Fibroblast of lung (primary cell): Measurements from ENCODE around the gene LZTR1. TPM values are rescaled to one million over a fixed set of nuclear protein-coding genes. Genes with fewer than 3 reads are reported as not detected.
A peak's percentile ranks its signal among the peaks of the same experiment; 100 is the strongest.

Experiments
- DNase-seq, 2 donors: peaks; one replicate each; pipeline versions ENCODE4 v3.0.0 to v3.0.0-alpha.2; 2010; ENCODE audit warnings: low read depth in 2 of 2
- H2AFZ ChIP-seq: 2 replicates; pipeline ENCODE4 v1.5.1; 2012; ENCODE audit warnings: low read length, control low read depth, inconsistent platforms
- H3K27ac ChIP-seq: 2 replicates; pipeline ENCODE4 v1.5.1; 2011; ENCODE audit warnings: low read length, control low read depth; ENCODE audit not compliant: insufficient read depth
- H3K27me3 ChIP-seq: 2 replicates; pipeline ENCODE4 v1.5.1; 2011; ENCODE audit warnings: mild to moderate bottlenecking, low read length; ENCODE audit not compliant: control insufficient read depth, insufficient read depth
- H3K36me3 ChIP-seq: 2 replicates; pipeline ENCODE4 v1.5.1; 2011; ENCODE audit warnings: low read length; ENCODE audit not compliant: control insufficient read depth, insufficient read depth
- H3K4me1 ChIP-seq: 2 replicates; pipeline ENCODE4 v1.5.1; 2011; ENCODE audit warnings: low read length; ENCODE audit not compliant: control insufficient read depth, insufficient read depth; ENCODE audit errors: extremely low read depth
- H3K4me2 ChIP-seq: 2 replicates; pipeline ENCODE4 v1.5.1; 2011; ENCODE audit warnings: low read length, control low read depth; ENCODE audit not compliant: insufficient read depth; ENCODE audit errors: extremely low read depth
- H3K4me3 ChIP-seq, 4 experiments: fragments of 200-600 bp in 1 of 4; sonication (generic) in 1 of 4; replicated peaks in 1 of 4; 2 replicates each; pipeline ENCODE4 v1.5.1; 2011 to 2016; ENCODE audit warnings: low read length in 4 of 4, low read depth in 3 of 4, mild to moderate bottlenecking in 3 of 4, control low read depth in 2 of 4, inconsistent platforms in 1 of 4, mixed read lengths in 1 of 4; ENCODE audit not compliant: insufficient read depth in 1 of 4; ENCODE audit errors: control extremely low read depth in 1 of 4
- H3K79me2 ChIP-seq: 2 replicates; pipeline ENCODE4 v1.5.1; 2012; ENCODE audit warnings: mild to moderate bottlenecking, low read length, inconsistent platforms; ENCODE audit not compliant: control insufficient read depth, insufficient read depth
- H3K9ac ChIP-seq: 2 replicates; pipeline ENCODE4 v1.5.1; 2011; ENCODE audit warnings: mild to moderate bottlenecking, low read length, control low read depth; ENCODE audit not compliant: insufficient read depth
- H3K9me3 ChIP-seq: 2 replicates; pipeline ENCODE4 v1.5.1; 2012; ENCODE audit warnings: low read depth, low read length; ENCODE audit not compliant: control insufficient read depth, insufficient read depth
- H4K20me1 ChIP-seq: 2 replicates; pipeline ENCODE4 v1.5.1; 2011; ENCODE audit warnings: low read length; ENCODE audit not compliant: control insufficient read depth, insufficient read depth; ENCODE audit errors: extremely low read depth
- EZH2 ChIP-seq: IDR thresholded peaks from 2 replicates; pipeline ENCODE4 v1.5.1; 2012; ENCODE audit warnings: low read length, control low read depth, mild to moderate bottlenecking; ENCODE audit errors: missing control alignments
- polyA plus RNA-seq, 2 donors: library from polyadenylated mRNA; depleted of rRNA in 1 of 2; stranded (reverse) in 1 of 2; unstranded in 1 of 2; fragments of >200 nt; gene quantifications; 2 replicates each; pipeline ENCODE4 v1.2.1, GENCODE V29; 2011 to 2012; ENCODE audit warnings: missing spikeins in 1 of 2
- total RNA-seq: library from RNA; depleted of rRNA; stranded (reverse); fragments of >200 nt; gene quantifications from 2 replicates; pipeline ENCODE4 v1.2.1, GENCODE V29; 2014
- TF ChIP-seq, protein P1 (sequence below), 2 donors: IDR thresholded peaks in 1 of 2; conservative IDR thresholded peaks in 1 of 2; 1 replicate in 1 of 2; 2 replicates in 1 of 2; pipeline ENCODE4 v1.5.1; 2011 to 2012; ENCODE audit warnings: low read length in 2 of 2, control low read depth in 1 of 2, inconsistent platforms in 1 of 2, low read depth in 1 of 2, mild to moderate bottlenecking in 1 of 2

LZTR1 gene
- total and polyA plus RNA-seq, 2 donors (not counting 1 experiment from before 2014, with no cell fraction given): 27.4 to 75.8 TPM

DNA sequence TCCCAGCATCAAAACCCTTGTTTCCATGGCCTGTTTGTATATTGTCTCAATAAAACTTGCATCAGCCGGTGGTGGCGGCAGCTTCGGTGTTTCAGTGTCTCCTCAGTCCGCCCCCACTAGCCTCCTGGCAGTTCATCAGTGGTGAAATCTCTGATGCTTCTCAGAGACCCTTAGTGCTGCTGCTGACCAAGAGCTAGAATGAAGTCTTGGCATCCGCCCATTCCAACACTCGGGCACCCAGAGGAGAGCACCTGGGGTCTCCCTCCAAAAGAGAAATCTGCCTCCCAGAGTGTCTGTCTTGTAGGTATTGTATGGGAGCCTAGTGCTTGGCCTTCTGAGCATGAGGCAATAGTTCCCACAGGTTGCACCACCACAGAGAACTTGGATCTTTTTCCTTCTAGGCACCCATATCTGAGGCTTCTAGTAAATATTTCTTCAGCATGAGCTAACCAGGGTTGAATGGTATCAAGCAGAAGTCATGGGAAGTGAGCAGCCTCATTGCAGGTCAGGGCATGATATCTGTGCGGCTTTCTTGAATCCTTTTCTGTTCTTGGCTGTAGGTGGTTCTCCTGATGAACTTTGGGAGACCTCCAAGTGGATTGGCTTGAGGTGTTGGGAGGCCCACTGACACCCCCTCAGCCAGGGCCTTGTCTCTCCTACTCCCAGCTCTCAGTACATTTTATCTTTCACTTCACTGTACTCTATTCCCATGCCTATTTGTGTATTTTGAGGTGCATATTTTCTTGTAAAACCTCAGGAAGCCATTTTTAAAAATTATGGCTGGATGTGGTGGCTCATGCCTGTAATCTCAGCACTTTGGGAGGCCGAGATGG is 28.2 kb upstream of the LZTR1 start:
- H3K27ac ChIP-seq: no peak overlapping the region
- H3K4me3 ChIP-seq: no peak overlapping the region
- H3K27me3 ChIP-seq: no peaks in the 10 kb centered on the region
- H3K4me1 ChIP-seq: no peaks in the 10 kb centered on the region
- H3K4me2 ChIP-seq: no peak overlapping the region
- H3K9me3 ChIP-seq: no peaks in the 10 kb centered on the region
- H3K36me3 ChIP-seq: peaks cover 13% of the 10 kb centered on the region
- H2AFZ ChIP-seq: no peak overlapping the region
- no peaks in the 10 kb centered on the region for H4K20me1 ChIP-seq
- H3K79me2 ChIP-seq: peaks cover 12% of the 10 kb centered on the region
- DNase-seq: peak; percentile 8 to 57
- no peak overlapping the region for H3K9ac ChIP-seq
- TF ChIP-seq, protein P1, sequence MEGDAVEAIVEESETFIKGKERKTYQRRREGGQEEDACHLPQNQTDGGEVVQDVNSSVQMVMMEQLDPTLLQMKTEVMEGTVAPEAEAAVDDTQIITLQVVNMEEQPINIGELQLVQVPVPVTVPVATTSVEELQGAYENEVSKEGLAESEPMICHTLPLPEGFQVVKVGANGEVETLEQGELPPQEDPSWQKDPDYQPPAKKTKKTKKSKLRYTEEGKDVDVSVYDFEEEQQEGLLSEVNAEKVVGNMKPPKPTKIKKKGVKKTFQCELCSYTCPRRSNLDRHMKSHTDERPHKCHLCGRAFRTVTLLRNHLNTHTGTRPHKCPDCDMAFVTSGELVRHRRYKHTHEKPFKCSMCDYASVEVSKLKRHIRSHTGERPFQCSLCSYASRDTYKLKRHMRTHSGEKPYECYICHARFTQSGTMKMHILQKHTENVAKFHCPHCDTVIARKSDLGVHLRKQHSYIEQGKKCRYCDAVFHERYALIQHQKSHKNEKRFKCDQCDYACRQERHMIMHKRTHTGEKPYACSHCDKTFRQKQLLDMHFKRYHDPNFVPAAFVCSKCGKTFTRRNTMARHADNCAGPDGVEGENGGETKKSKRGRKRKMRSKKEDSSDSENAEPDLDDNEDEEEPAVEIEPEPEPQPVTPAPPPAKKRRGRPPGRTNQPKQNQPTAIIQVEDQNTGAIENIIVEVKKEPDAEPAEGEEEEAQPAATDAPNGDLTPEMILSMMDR (conservative IDR thresholded peaks at IDR 0.05 in 1 of 2, IDR thresholded peaks at IDR 0.05 in 1 of 2; ENCODE audit: low read depth in 1 of 2, low read length in 2 of 2): no peak
- TF ChIP-seq EZH2: no peak

DNA sequence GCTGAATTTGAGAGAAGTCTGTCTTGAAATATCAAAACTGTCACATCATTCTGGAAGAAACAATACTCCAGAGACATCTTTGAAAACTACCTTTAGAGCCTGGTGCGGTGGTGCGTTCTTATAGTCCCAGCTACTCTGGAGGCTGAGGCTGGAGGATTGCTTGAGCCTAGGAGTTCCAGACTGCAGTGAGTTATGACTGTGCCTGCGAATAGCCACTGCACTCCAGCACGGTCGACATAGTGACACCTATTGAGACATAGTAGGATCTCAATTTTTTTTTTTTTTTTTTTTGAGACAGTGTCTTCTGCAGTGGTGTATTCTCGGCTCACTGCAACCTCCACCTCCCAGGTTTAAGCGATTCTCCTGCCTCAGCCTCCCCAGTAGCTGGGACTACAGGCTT is 26.5 kb upstream of the LZTR1 start:
- DNase-seq: no peak
- no peak overlapping the region for H3K4me3 ChIP-seq
- no peak overlapping the region for H3K4me2 ChIP-seq
- H2AFZ ChIP-seq: no peak overlapping the region
- peaks cover 6% of the 10 kb centered on the region for H3K79me2 ChIP-seq
- H3K9ac ChIP-seq: no peak overlapping the region
- H3K27ac ChIP-seq: no peak overlapping the region
- H4K20me1 ChIP-seq: no peaks in the 10 kb centered on the region
- peaks cover 11% of the 10 kb centered on the region for H3K36me3 ChIP-seq
- TF ChIP-seq EZH2: no peak
- TF ChIP-seq, protein P1 (conservative IDR thresholded peaks at IDR 0.05 in 1 of 2, IDR thresholded peaks at IDR 0.05 in 1 of 2; ENCODE audit: low read depth in 1 of 2, low read length in 2 of 2): no peak
- H3K9me3 ChIP-seq: no peaks in the 10 kb centered on the region
- no peaks in the 10 kb centered on the region for H3K27me3 ChIP-seq
- H3K4me1 ChIP-seq: no peaks in the 10 kb centered on the region

DNA sequence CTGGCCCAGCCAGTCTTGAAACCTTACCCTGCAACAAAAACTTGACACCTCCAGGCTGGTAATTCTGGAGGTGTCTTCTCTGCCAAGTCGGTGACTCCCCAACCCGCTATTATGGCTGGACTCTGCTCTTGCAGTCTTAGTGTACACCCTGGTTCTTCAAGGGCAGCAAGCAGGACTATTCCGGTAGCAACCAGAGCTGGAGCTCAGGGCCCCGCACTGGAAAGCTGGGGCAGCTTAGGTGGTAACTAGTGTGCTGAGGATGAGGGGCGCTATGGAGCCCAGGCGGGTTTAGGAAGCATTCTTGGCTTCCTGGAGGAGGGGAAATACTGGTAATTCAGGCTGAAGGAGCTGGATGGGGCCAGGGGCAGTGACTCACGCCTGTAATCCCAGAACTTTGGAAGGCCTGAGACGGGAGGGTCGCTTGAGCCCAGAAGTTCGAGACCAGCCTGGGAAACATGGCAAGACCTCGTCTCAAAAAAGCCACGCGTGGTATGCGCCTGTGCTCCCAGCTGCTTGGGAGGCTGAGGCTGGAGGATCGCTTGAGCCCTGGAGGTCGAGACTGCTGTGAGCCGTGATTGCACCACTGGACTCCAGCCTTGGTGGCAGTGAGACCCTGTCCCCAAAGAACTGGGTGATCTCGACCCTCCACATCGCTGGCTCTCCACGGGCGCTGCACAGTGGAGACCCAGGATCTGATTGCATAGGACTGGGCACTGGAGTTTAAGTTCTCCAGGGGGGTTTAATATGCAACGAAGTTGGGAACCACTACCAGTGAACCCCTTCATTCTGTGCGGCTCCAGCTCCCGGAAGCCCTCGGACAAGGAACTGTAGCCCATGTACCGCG is 25.6 kb upstream of the LZTR1 start:
- no peak overlapping the region for H3K27ac ChIP-seq
- peak overlapping the region; percentile 71 for H2AFZ ChIP-seq
- H3K9ac ChIP-seq: peak overlapping the region; percentile 59

More for the DNA sequence above, 25.6 kb upstream of the LZTR1 start:
- Histone ChIP-seq H3K4me1 (no peaks in the 10 kb centered on the region), H3K4me2 (peak overlapping the region; percentile 81), H3K9me3 (no peaks in the 10 kb centered on the region), H3K4me3 (peak overlapping the region; percentile 51 to 78 (median 58)), H3K27me3 (no peaks in the 10 kb centered on the region), H3K79me2 (peaks cover 4% of the 10 kb centered on the region), H3K36me3 (peaks cover 5% of the 10 kb centered on the region), H4K20me1 (no peaks in the 10 kb centered on the region)
- peak; percentile 32 to 34 for DNase-seq
- no peak for TF ChIP-seq EZH2
- TF ChIP-seq, protein P1 (conservative IDR thresholded peaks at IDR 0.05 in 1 of 2, IDR thresholded peaks at IDR 0.05 in 1 of 2; ENCODE audit: low read depth in 1 of 2, low read length in 2 of 2): no peak
